SU-DHL-6 (cell line): ENCODE data around the gene CDH23.

ENCODE experiments used
- H2AFZ ChIP-seq: fragments of 200-600 bp; sonication (generic); 2 replicates; pipeline ENCODE4 v1.6.1; 2014; ENCODE audit warnings: low read depth, mild to moderate bottlenecking, moderate library complexity, mixed read lengths, antibody characterized with exemption, low read length; ENCODE audit not compliant: severe bottlenecking
- H3F3A ChIP-seq: fragments of 200-600 bp; shearing (Covaris generic); 2 replicates; pipeline ENCODE4 v1.6.0; 2016; ENCODE audit warnings: antibody characterized with exemption, mild to moderate bottlenecking; ENCODE audit not compliant: insufficient read depth
- H3K27ac ChIP-seq: fragments of 200-600 bp; sonication (generic); 2 replicates; pipeline ENCODE4 v1.5.1; 2016; ENCODE audit warnings: low read depth, mild to moderate bottlenecking, low read length, moderate library complexity, mixed read lengths
- H3K27me3 ChIP-seq: fragments of 200-600 bp; sonication (generic), shearing (Covaris generic); 2 replicates; pipeline ENCODE4 v1.6.0; 2014; ENCODE audit warnings: mild to moderate bottlenecking, low read length
- H3K36me3 ChIP-seq: fragments of 200-600 bp; sonication (generic); 2 replicates; pipeline ENCODE4 v1.6.1; 2014; ENCODE audit warnings: mild to moderate bottlenecking, low read length, mixed read lengths
- H3K4me2 ChIP-seq: fragments of 300-600, 200-600 bp; shearing (Covaris generic), sonication (generic); 2 replicates; pipeline ENCODE4 v1.6.0; 2014; ENCODE audit warnings: low read length, low read depth, mild to moderate bottlenecking; ENCODE audit not compliant: poor library complexity, severe bottlenecking
- H3K4me3 ChIP-seq: fragments of 200-600 bp; sonication (generic); 2 replicates; pipeline ENCODE4 v1.5.1; 2014; ENCODE audit warnings: antibody characterized with exemption, low read length, mild to moderate bottlenecking, mixed read lengths; ENCODE audit not compliant: insufficient read depth, poor library complexity, severe bottlenecking
- H3K79me2 ChIP-seq: fragments of 200-600 bp; sonication (generic); 2 replicates; pipeline ENCODE4 v1.6.1; 2014; ENCODE audit warnings: mild to moderate bottlenecking, low read length, moderate library complexity; ENCODE audit not compliant: insufficient read depth
- H3K9ac ChIP-seq: fragments of 200-600 bp; sonication (generic); 2 replicates; pipeline ENCODE4 v1.7.0; 2014; ENCODE audit warnings: mild to moderate bottlenecking, low read length
- H3K9me2 ChIP-seq: fragments of 200-600 bp; sonication (generic); replicated peaks from 2 replicates; pipeline ENCODE4 v1.6.1; 2014; ENCODE audit warnings: low read length; ENCODE audit not compliant: insufficient read depth
- H3K9me3 ChIP-seq: fragments of 200-600 bp; sonication (generic); 2 replicates; pipeline ENCODE4 v1.6.1; 2014; ENCODE audit warnings: low read length, mixed read lengths; ENCODE audit not compliant: insufficient read depth
- H4K20me1 ChIP-seq: fragments of 200-600 bp; sonication (generic); 2 replicates; pipeline ENCODE4 v1.6.1; 2014; ENCODE audit warnings: low read depth, mild to moderate bottlenecking, antibody characterized with exemption, low read length, moderate library complexity, mixed read lengths
- CTCF ChIP-seq: fragments of 200-600 bp; sonication (generic); IDR thresholded peaks from one replicate; pipeline ENCODE4 v1.5.1; 2017; ENCODE audit warnings: antibody characterized with exemption, mild to moderate bottlenecking, low read length, moderate library complexity; ENCODE audit not compliant: insufficient read depth, poor library complexity, severe bottlenecking
- EZH2phosphoT487 ChIP-seq: fragments of 200-600 bp; sonication (generic), shearing (Covaris generic); conservative IDR thresholded peaks from 2 replicates; pipeline ENCODE4 v1.6.1; 2018; ENCODE audit warnings: mild to moderate bottlenecking, antibody characterized with exemption, low read length, moderate library complexity, mixed read lengths

Gene CDH23

DNA sequence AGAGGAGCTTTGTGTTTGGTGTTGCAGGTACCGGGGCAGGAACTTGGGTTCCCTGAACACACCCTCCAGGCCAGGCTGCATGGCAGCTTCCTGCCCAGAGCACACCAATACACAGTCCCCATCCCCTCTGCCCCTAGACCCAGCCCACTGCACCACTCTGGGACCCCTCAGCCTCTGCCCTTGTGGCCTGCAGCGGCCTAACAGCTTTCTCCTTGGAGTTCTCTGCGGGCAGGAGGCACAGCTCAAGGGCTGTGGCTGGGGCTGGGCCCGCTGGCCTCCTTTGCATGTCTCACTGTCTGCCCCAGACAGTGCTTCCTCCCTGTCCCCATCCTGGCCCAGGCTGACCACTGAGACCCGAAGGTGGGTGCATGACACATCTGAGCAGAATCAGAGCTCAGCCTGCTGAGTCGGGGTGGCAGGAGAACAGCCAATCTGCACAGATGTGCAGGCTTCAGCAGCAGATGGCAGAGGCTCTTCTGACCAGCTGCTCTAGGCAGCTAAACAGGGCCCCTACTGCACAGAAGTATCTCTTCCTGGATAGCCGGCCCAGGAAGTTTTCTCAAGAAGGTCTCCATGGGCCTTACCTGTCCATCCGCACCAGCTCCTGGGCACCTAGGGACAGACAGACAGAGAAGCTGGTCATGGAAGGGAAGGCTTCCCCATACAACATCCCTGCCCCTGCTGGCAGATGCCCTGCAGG lies 355.8 kb downstream of the CDH23 start:
- Histone ChIP-seq H3K9me3 (no peaks in the 10 kb centered on the region), H3K4me2 (no peak overlapping the region), H4K20me1 (no peaks in the 10 kb centered on the region), H3F3A (no peaks in the 10 kb centered on the region), H3K27ac (no peak overlapping the region), H3K9ac (no peak overlapping the region), H3K9me2 (no peaks in the 10 kb centered on the region), H3K4me3 (no peak overlapping the region), H3K79me2 (no peaks in the 10 kb centered on the region), H3K27me3 (no peaks in the 10 kb centered on the region), H3K36me3 (no peaks in the 10 kb centered on the region), H2AFZ (no peak overlapping the region)
- TF ChIP-seq CTCF = no peak
- no peak for TF ChIP-seq EZH2phosphoT487

DNA sequence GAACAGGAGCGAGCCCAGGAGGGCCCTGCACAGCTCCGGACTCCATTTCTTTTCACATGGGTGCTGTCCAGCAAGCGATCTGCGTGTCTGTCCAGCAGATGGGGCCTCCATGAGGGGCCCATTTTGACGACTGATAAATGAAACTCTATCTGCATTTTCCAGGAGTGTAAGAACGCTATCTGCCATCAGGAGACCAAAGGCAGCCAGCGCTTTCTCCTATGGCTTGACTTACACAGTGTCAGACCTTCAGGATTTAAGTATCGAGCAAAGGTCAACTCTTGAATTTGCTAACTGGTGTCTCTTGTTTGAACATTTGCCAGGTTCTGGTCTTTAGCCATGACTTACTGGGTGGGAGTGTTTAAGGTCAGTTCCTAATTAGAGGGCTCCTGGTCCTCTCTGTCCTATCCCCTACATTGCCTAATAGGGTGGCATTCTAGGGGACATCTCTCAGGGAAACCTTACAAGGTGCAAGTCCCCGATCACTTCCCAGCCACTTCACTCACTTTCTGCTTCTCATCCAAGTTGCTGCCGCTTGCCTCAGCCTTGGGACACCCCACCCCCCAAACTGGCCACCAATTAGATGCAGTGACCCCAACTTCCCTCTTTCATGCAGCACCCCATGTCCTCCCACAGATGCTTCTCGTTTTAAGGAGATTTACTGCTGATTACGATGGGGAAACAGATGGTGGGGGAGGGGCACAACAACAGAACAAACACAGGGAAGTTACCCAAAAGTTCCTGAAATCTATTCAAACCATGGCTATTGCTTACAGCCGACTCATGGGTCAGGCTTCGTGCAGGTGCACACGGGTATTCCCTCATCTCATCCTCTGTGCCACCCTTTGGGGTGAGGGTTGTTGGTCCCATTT lies 356.6 kb downstream of the CDH23 start:
- H3K4me3 ChIP-seq = no peak overlapping the region
- no peaks in the 10 kb centered on the region for H3K9me3 ChIP-seq
- H2AFZ ChIP-seq = no peak overlapping the region
- no peak overlapping the region for H3K4me2 ChIP-seq
- TF ChIP-seq EZH2phosphoT487 (no peak), CTCF (no peak)
- H3K27ac ChIP-seq = no peak overlapping the region
- no peaks in the 10 kb centered on the region; the same call in 1 of the 2 replicates for H3K27me3 ChIP-seq
- H3K9ac ChIP-seq = no peak overlapping the region
- H3F3A ChIP-seq = no peaks in the 10 kb centered on the region
- H3K36me3 ChIP-seq = no peaks in the 10 kb centered on the region
- H3K9me2 ChIP-seq = no peaks in the 10 kb centered on the region
- no peaks in the 10 kb centered on the region for H3K79me2 ChIP-seq
- H4K20me1 ChIP-seq = no peaks in the 10 kb centered on the region

DNA sequence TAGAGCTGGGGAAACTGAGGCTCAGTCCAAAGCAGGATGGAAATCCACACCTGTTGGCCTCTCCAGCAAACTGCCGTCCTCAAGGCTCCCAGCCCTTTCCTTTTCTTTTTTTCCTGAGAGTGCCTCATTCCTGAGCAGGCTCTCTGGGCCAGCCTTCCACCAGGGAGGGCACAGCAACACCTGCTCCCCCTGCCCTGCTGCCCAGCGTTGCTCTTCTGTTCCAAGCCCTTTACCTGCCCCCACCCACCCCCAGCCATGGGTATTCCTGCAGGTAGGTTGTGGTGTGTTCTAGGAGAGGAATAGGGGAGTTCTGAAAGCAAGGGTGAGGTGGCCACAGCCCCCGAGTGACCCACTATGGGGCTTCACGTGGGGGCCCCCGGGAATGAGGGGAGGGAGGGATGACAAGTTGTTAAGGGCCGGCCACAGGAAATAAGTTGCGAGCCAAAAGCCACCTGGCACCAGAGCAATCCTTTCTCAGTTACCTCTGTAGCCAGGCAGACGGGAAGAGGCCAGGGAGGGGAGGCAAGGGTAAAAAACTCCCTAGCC lies 357.3 kb downstream of the CDH23 start:
- Histone ChIP-seq H3K27me3 (no peaks in the 10 kb centered on the region; the same call in 1 of the 2 replicates), H3K4me2 (no peak overlapping the region), H3K27ac (no peak overlapping the region), H3K79me2 (no peaks in the 10 kb centered on the region), H3K9ac (no peak overlapping the region), H3K9me3 (no peaks in the 10 kb centered on the region), H3F3A (no peaks in the 10 kb centered on the region), H4K20me1 (no peaks in the 10 kb centered on the region), H3K9me2 (no peaks in the 10 kb centered on the region), H3K36me3 (no peaks in the 10 kb centered on the region), H2AFZ (no peak overlapping the region), H3K4me3 (no peak overlapping the region)
- TF ChIP-seq CTCF (no peak), EZH2phosphoT487 (no peak)
